Mesendoderm (in vitro differentiated cells): ENCODE results near the gene POLR1B.
"Not testable (repeated sequence)": the region's sequence is repeated elsewhere in the genome, so short reads cannot be mapped to it uniquely, and the experiment has no call there.

Source experiments
- DNase-seq: peaks from one replicate; pipeline ENCODE4 v3.0.0; 2013
- H2AK5ac ChIP-seq: 2 replicates; pipeline ENCODE4 v1.6.1; 2013; ENCODE audit warnings: low read length, inconsistent platforms
- H2BK120ac ChIP-seq: 2 replicates; pipeline ENCODE4 v1.6.1; 2013; ENCODE audit warnings: low read depth, mild to moderate bottlenecking, low read length, moderate library complexity, mixed read lengths
- H2BK15ac ChIP-seq: replicated peaks from 2 replicates; pipeline ENCODE4 v1.6.1; 2013; ENCODE audit warnings: low read depth, mild to moderate bottlenecking, moderate library complexity
- H2BK5ac ChIP-seq: 2 replicates; pipeline ENCODE4 v1.6.1; 2013; ENCODE audit warnings: low read length, inconsistent platforms
- H3K18ac ChIP-seq: 2 replicates; pipeline ENCODE4 v1.6.1; 2013; ENCODE audit warnings: mild to moderate bottlenecking, low read length, mixed read lengths
- H3K23ac ChIP-seq: one replicate; pipeline ENCODE4 v1.6.1; 2013; ENCODE audit warnings: low read length
- H3K27ac ChIP-seq: 2 replicates; pipeline ENCODE4 v1.5.1; 2013; ENCODE audit warnings: low read depth, mild to moderate bottlenecking, inconsistent platforms, low read length, moderate library complexity
- H3K27me3 ChIP-seq: 2 replicates; pipeline ENCODE4 v1.6.1; 2013; ENCODE audit warnings: low read length, control low read depth, mild to moderate bottlenecking, inconsistent platforms; ENCODE audit not compliant: insufficient read depth, poor library complexity
- H3K36me3 ChIP-seq: 2 replicates; pipeline ENCODE4 v1.6.1; 2013; ENCODE audit warnings: low read length, inconsistent platforms; ENCODE audit not compliant: control insufficient read depth, insufficient read depth
- H3K4ac ChIP-seq: one replicate; pipeline ENCODE4 v1.6.1; 2013; ENCODE audit warnings: low read depth, mild to moderate bottlenecking, low read length, moderate library complexity
- H3K4me1 ChIP-seq: 2 replicates; pipeline ENCODE4 v1.6.1; 2013; ENCODE audit warnings: low read depth, low read length, inconsistent platforms; ENCODE audit not compliant: control insufficient read depth
- H3K4me2 ChIP-seq: 2 replicates; pipeline ENCODE4 v1.6.1; 2013; ENCODE audit warnings: low read length
- H3K4me3 ChIP-seq: 2 replicates; pipeline ENCODE4 v1.5.1; 2013; ENCODE audit warnings: mild to moderate bottlenecking, low read length
- H3K56ac ChIP-seq: one replicate; pipeline ENCODE4 v1.6.1; 2013; ENCODE audit warnings: low read length
- H3K79me1 ChIP-seq: 2 replicates; pipeline ENCODE4 v1.6.1; 2013; ENCODE audit warnings: low read length, inconsistent platforms
- H3K79me2 ChIP-seq: 2 replicates; pipeline ENCODE4 v1.6.1; 2013; ENCODE audit warnings: mild to moderate bottlenecking, low read length; ENCODE audit not compliant: control insufficient read depth, insufficient read depth
- H3K9ac ChIP-seq: 2 replicates; pipeline ENCODE4 v1.6.1; 2013; ENCODE audit warnings: low read length, inconsistent platforms
- H4K5ac ChIP-seq: one replicate; pipeline ENCODE4 v1.6.1; 2013; ENCODE audit warnings: low read length
- H4K8ac ChIP-seq: one replicate; pipeline ENCODE4 v1.6.1; 2013; ENCODE audit warnings: low read depth, mild to moderate bottlenecking, control low read depth, low read length, moderate library complexity
- WGBS: extraction: QIAGEN DNeasy Blood & Tissue Kit; methylation state at CpG from one replicate; pipeline ENCODE4 v1.1.7; 2013; ENCODE audit warnings: low lambda C conversion rate, missing lambda C conversion rate; ENCODE audit not compliant: insufficient coverage; ENCODE audit errors: extremely low coverage; 5-methylcytosine and 5-hydroxymethylcytosine counted together

POLR1B gene

GRCh38 chr2:112612283-112612682 lies 70.0 kb downstream of the POLR1B start:
- H3K79me1 ChIP-seq, H2AK5ac ChIP-seq, H2BK120ac ChIP-seq, H3K36me3 ChIP-seq, H3K4me1 ChIP-seq, H3K27me3 ChIP-seq, H3K4ac ChIP-seq, H3K79me2 ChIP-seq, H3K27ac ChIP-seq, H3K9ac ChIP-seq, H4K8ac ChIP-seq, H3K56ac ChIP-seq, H4K5ac ChIP-seq, H2BK5ac ChIP-seq, H2BK15ac ChIP-seq, H3K18ac ChIP-seq, H3K4me3 ChIP-seq, H3K4me2 ChIP-seq, DNase-seq, H3K23ac ChIP-seq: not testable (repeated sequence)
- no CpG with 5 or more reads among the region's 1 CpG for WGBS

DNA sequence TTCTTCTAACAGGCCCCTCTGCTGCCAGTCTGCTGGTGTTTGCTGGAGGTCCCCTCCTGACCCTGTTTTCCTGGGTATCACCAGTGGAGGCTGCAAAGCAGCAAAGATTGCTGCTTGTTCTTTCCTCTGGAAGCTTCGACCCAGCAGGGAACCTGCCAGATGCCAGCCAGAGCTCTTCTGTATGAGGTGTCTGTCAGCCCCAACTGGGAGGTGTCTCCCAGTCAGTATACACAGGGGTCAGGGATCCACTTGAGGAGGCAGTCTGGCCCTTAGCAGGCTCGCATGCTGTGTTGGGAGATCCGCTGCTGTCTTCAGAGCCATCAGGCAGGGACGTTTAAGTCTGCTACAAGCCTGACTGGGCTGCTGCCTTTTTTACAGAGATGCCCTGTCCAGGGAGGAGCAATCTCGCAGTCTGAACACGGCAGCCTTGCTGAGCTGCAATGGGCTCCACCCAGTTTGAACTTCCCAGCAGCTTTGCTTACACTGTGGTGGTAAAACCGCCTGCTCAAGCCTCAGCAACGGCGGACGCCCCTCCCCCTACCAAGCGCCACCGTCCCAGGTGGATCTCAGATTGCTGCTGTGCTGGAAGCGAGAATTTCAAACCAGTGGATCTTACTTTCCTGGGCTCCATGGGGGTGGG lies 72.1 kb downstream of the POLR1B start:
- Histone ChIP-seq H3K4me1 (no peaks in the 10 kb centered on the region), H3K18ac (no peak overlapping the region), H3K4ac (no peak overlapping the region), H3K23ac (no peak overlapping the region), H3K9ac (no peak overlapping the region), H4K8ac (no peak overlapping the region), H4K5ac (no peak overlapping the region), H3K36me3 (no peaks in the 10 kb centered on the region), H3K79me2 (no peaks in the 10 kb centered on the region), H3K79me1 (no peaks in the 10 kb centered on the region), H2AK5ac (no peak overlapping the region), H3K56ac (peak overlapping the region; percentile 26), H3K27me3 (no peaks in the 10 kb centered on the region), H2BK120ac (no peak overlapping the region), H3K4me3 (no peak overlapping the region), H3K27ac (no peak overlapping the region), H2BK15ac (no peak overlapping the region), H2BK5ac (no peak overlapping the region), H3K4me2 (no peak overlapping the region)
- DNase-seq = peak; percentile 67
- no CpG with 5 or more reads among the region's 13 CpGs for WGBS

DNA sequence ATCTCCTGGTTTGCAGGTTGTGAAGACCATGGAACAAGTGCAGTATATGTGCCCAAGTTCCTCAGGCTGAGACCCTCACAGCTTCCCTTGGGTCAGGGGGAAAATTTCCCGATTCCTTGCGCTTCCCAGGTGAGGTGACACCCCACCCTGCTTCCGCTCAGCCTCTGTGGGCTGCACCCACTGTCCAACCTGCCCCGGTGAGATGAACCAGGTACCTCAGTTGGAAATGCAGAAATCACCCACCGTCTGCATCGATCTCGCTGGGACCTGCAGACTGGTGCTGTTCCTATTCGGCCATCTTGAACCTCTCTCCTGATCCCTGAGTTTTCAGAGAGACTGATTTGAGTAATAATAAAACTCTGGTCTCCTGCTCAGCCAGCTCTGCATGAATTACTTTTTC lies 72.8 kb downstream of the POLR1B start:
- no peak overlapping the region for H3K23ac ChIP-seq
- no peak overlapping the region for H3K18ac ChIP-seq
- H3K79me2 ChIP-seq = no peaks in the 10 kb centered on the region
- no peak overlapping the region for H2AK5ac ChIP-seq
- H3K4me3 ChIP-seq = no peak overlapping the region
- no peak for DNase-seq
- no peak overlapping the region for H2BK15ac ChIP-seq
- no peak overlapping the region for H3K27ac ChIP-seq
- WGBS = no CpG with 5 or more reads among the region's 8 CpGs
- H3K4me1 ChIP-seq = no peaks in the 10 kb centered on the region
- H4K5ac ChIP-seq = no peak overlapping the region
- H3K36me3 ChIP-seq = no peaks in the 10 kb centered on the region
- H3K4ac ChIP-seq = no peak overlapping the region
- no peak overlapping the region for H4K8ac ChIP-seq
- H3K79me1 ChIP-seq = no peaks in the 10 kb centered on the region
- H2BK5ac ChIP-seq = no peak overlapping the region
- H3K56ac ChIP-seq = peak overlapping the region; percentile 17
- no peak overlapping the region for H3K4me2 ChIP-seq
- no peaks in the 10 kb centered on the region for H3K27me3 ChIP-seq
- H3K9ac ChIP-seq = no peak overlapping the region
- H2BK120ac ChIP-seq = no peak overlapping the region

DNA sequence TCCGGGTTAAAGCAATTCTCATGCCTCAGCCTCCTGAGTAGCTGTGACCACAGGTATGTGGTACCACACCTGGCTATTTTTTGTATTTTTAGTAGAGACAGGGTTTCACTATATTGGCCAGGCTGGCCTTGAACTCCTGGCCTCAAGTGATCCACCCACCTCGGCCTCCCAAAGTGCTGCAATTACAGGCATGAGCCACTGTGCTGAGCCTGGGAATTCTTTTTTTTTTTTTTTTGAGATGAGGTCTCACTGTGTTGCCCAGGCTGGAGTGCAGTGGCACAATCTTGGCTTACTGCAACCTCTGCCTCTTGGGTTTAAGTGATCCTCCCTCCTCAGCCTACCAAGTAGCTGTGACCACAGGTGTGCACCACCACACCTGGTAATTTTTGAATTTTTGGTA lies 73.5 kb downstream of the POLR1B start:
- not testable (repeated sequence) for H3K36me3 ChIP-seq, H2AK5ac ChIP-seq, H3K4me2 ChIP-seq, H3K79me1 ChIP-seq, H2BK15ac ChIP-seq, H3K56ac ChIP-seq, H3K4me3 ChIP-seq, H3K4ac ChIP-seq, H3K23ac ChIP-seq, H3K18ac ChIP-seq, H3K9ac ChIP-seq, H3K27ac ChIP-seq, H3K27me3 ChIP-seq, H2BK120ac ChIP-seq, H3K79me2 ChIP-seq, H4K8ac ChIP-seq, H3K4me1 ChIP-seq, H2BK5ac ChIP-seq, DNase-seq, H4K5ac ChIP-seq
- WGBS = no CpG with 5 or more reads among the region's 2 CpGs

DNA sequence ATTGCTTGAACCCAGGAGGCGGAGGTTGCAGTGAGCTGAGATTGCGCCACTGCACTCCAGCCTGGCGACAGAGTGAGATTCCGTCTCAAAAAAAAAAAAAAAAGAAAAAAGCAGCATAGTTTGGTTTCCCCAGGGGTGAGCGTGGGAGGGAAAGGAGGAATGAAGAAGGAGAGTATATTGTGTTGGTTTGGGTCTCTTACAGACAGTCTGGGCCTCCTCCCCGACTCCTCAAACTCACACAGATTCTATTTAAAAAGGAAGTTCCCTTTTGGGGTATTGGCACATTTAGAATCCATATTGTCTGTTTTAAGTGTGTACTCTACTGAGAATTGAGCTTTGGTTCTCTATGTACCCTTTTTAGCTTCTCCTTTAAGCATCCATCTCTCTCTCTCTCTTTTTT lies 76.1 kb downstream of the POLR1B start:
- Histone ChIP-seq H2BK5ac (no peak overlapping the region), H3K36me3 (no peaks in the 10 kb centered on the region), H3K56ac (no peak overlapping the region), H3K4me2 (no peak overlapping the region), H3K23ac (no peak overlapping the region), H4K5ac (no peak overlapping the region), H3K4ac (no peak overlapping the region), H3K27me3 (no peaks in the 10 kb centered on the region), H3K27ac (no peak overlapping the region), H2AK5ac (no peak overlapping the region), H4K8ac (no peak overlapping the region), H3K79me2 (no peaks in the 10 kb centered on the region), H3K79me1 (no peaks in the 10 kb centered on the region), H2BK120ac (no peak overlapping the region), H3K18ac (no peak overlapping the region), H3K9ac (no peak overlapping the region), H3K4me1 (no peaks in the 10 kb centered on the region), H3K4me3 (no peak overlapping the region), H2BK15ac (no peak overlapping the region)
- no peak for DNase-seq
- no CpG with 5 or more reads among the region's 6 CpGs for WGBS
